HTERT RPE-1 (cell line): ENCODE results near the gene CCNJL.
"Not testable (repeated sequence)": the region's sequence is repeated elsewhere in the genome, so short reads cannot be mapped to it uniquely, and the experiment has no call there.

Experiments
- in situ Hi-C: fragments of 300-500 bp; cut with MboI; formaldehyde crosslinking; loops from 4 replicates; pipeline ENCODE4 v1.14.3; 2020; ENCODE audit warnings: low sequenced_read_pairs

CCNJL gene

DNA sequence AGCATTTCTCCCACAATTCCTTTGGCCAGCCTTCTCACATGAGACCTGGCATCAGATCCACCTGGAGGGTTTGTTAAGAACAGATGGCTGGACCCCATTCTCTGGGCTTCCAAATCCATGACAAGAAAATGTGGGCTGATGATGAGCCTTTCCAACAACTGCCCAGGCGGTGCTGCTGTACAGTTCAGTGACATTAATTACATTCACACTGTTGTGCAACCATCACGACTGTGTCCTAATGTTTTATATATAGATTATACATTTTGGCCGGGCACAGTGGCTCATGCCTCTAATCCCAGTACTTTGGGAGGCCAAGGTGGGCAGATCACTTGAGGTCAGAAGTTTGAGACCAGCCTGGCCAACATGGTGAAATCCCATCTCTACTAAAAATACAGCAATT lies 22.4 kb upstream of the CCNJL start:
- in situ Hi-C loops: not testable (repeated sequence)

DNA sequence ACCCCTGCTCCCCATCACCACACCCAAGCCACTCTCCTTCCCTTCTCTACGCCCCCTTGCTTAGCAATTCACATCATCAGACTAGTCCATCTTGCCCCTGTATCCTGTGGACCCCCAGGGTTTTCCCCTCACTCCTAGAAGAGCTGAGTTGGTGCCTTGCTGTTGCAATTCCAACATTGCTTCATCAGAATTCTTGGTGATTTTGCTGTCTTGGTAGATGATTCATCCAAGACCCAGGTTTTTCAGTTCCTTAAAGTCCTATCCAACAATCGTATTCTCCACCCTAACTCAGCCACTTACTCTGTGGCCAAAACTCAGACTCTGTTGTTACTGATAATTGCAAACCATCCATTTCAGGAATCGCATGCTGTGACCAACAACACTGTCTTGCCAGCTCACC lies 21.4 kb upstream of the CCNJL start:
- in situ Hi-C loops: no loop called here

DNA sequence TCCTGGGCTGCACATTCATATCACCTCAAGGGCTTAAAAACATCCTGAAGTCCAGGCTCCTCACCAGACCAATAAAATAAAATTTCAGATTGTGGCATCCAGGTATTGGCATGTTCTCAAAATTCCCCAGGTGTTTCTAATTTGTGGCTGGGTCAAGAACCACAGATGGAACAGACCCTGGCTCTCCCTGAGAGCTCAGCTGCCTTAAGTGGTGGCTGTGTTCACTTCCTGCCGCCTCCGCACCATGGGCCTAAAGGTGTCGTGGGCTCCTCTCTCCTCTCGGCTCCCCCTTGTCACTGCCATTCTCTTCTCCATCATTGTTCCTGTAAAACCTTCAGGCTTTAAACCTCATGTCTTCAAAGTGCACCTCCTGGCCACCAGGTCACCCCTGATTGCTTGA lies 17.8 kb upstream of the CCNJL start:
- in situ Hi-C loops: no loop called here

GRCh38 chr5:160327818-160328217 lies 15.5 kb upstream of the CCNJL start:
- in situ Hi-C loops: no loop called here

- in situ Hi-C loops: no loop called here
Measured at GRCh38 chr5:160326981-160327380, 14.6 kb upstream of the CCNJL start.

DNA sequence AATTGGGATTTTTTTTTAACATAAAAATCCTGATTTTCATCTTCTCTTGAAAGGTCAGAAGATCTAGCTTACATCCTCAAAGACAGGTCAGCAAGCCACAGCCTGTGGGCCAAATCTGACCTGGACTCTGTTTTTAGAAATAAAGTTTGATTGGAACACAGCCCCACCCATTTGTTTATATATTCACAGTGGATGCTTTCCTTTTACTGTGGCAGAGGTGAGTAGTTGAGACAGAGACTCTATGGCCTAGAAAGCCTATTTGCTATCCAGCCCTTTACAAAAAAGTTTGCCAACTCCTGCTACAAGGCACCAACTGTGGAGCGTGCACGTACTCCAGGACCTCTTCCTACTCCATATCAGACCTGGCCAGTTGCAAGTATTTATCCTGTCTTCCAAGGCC lies 13.4 kb upstream of the CCNJL start:
- in situ Hi-C loops: no loop called here

DNA sequence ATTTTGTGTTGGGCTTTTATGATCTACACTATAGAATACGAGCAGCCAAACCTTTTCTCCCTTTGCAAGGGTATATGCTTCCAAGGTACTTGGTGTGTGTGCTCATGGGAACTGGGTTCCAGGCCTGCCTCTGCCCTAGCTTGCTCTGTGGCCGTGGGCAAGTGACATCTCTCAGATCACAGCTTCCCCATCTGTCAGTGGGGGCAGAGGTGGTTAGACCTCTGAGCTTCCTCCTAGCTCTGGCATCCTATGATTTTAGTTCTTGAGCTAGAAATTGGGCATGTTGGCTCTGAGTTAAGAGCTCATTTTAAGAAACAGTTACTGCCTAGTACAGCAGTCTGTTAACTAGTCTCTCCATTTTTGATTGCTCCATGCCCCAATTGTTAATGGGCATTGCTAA lies 12.5 kb upstream of the CCNJL start:
- in situ Hi-C loops: no loop called here

DNA sequence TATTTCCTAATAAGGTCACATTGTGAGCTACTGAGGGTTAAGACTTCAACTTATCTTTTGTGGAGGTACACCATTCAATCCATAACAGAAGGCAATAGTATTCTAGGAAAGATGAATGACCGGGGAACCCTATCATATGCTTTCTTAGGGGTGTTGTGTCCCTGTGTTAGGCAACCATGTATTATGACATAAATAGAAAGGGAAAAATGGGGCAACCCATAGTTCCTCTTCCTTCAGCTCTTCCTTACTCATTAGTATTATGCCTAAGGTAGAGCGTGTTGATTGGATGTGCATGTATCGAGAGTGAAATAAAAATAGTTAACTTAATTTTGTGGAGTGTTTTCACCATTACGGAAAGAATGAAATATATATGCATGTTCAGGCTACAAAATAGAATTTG lies 6.0 kb upstream of the CCNJL start:
- in situ Hi-C loops: no loop called here

- in situ Hi-C loops: no loop called here
Measured at GRCh38 chr5:160317434-160317833, 5.1 kb upstream of the CCNJL start.

DNA sequence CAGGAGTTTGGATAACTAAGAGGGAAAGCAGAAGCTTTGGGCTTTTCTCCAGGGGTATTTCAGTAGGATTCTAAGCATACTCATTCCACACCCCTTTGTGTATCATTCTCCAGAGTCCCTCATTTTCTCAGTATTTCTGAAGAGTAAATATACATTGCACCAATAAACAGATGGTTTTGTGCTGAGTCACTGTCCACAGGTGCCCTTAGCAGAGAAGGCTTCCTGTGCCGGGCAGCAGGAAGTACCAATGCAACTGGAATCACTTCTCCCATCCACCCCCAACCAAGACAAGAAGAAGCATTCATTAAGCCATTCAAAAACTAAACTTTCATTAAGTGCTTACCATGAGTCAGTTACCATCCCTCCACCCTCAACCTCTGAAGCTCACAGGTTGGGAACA lies 3.6 kb upstream of the CCNJL start:
- in situ Hi-C loops: no loop called here

- in situ Hi-C loops: no loop called here
Measured at GRCh38 chr5:160312960-160313727, 780 bp upstream of the CCNJL start.

DNA sequence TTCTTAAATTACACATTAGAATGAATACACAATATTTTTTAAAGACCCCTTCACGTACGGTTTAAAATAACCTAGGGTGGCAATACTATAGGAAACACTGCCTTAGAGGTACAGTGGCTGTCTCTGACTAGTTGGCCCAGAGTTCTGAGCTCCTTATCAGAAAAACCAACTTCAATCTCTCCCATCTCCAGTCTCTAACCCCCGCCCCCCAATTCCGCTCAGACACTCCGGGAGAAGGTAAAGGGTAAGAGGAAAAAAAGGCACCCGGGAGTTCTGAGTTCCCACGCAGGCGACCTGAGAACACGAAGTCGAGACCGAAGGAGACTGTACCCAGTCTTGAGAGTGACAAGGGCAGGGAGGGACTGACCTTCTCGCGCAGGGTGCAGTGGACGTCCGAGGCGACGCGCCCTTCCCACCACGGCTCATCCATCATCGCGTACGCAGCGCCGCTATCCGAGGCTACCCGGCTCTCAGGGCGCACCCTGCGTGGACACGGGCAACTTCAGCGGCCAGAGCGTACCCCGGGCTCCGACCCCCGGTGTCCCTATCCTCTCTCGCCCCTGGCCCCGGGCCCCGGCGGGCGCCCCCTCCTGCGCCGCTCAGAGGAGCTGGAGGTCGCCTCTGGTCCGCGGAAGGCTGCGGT lies 752 bp downstream of the CCNJL start:
- in situ Hi-C loops: no loop called here

DNA sequence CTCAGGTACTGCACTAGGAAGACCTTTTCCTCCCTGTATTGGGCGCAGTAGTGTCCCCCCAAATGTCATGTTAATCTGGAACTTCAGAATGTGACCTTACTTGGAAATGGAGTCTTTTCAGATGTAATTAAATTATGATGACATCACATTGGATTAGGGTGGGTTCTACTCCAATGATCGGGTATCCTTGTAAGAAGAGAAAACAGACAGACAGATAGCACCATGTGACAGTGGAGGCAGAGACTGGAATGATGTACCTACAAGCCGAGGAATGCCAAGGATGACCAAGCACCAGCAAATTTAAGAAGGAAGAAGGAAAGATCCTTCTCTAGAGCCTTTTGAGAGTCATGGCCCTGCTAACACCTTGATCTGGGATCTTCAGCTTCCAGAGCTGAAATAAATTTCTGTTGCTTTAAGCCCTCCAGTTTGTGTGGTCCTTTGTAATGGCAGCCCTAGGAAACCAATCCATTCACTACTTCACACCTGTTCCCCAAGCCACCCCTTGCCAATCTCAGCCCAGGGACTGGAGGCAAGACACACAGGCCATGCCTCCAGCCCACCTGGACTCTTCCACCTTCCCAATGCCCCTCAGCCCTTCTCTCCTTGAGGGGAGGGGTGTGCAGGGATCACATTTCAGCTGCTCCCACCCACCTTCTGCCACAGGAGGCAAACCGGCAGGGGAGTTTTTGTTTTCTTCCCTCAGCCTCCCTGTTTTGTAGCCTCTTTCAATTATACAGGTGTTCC lies 1.6 kb downstream of the CCNJL start:
- in situ Hi-C loops: no loop called here

- in situ Hi-C loops: no loop called here
Measured at GRCh38 chr5:160310140-160310539, 2.2 kb downstream of the CCNJL start.

DNA sequence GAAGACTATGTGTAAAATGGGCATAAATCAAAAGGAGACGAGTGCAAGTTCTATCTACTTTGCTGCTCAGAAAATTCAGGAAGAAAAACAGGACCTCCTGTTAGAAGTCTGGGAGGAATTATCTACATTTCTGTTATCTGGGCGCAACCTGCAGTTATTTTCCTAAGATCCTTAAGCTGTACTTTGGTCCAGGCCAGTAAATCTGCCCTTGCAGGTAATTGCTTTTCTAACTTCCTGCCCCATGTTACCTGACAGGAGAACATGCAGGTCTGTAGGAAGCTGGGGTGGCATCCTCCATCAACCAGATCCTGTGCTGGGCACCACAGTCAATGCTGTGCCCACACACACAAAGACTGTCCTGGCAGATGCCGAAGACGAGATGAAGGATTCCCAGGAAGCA lies 5.7 kb downstream of the CCNJL start:
- in situ Hi-C loops: no loop called here

GRCh38 chr5:160305319-160305718 lies 7.0 kb downstream of the CCNJL start:
- in situ Hi-C loops: no loop called here

DNA sequence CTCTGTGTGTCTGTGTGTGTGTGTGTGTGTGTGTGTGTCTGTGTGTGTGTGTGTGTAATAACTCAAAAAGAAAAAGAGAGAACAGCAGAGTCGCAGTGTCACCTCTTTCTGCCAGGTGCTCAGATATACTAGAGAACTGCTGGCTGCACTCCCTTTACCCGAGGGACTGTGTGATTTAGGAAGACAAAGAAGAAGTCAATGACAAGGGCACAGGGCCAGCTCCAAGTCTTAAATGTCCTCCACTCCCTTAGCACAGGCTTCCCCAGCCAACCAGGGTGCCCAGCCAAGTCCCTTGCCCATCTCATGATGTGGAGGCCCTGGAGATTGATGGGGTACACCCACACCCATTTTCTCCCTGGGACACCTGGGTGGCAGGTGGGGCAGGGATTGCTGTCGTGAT lies 8.7 kb downstream of the CCNJL start:
- in situ Hi-C loops: no loop called here

GRCh38 chr5:160298189-160298588 lies 14.2 kb downstream of the CCNJL start:
- in situ Hi-C loops: no loop called here

DNA sequence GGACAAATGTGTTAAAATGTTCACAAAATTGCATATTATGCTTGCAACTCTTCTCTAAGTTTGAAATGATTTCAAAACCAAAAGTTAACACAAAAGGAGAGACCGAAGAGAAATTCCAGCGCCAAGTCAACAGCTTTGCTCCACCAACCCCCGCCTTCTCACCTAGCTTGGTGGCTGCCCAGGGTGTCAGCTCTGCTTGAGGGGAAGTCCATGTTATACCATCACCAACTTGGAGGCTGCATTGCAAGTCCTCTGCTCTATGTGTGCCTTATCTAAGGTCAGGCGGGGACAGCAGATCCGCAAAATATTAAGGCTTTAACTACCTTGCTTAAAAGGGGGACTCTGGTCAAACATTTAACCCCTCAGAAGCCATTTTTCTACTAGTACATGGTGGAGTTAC lies 14.6 kb downstream of the CCNJL start:
- in situ Hi-C loops: no loop called here

- in situ Hi-C loops: no loop called here
Measured at GRCh38 chr5:160297004-160297403, 15.4 kb downstream of the CCNJL start.

GRCh38 chr5:160296496-160296895 lies 15.9 kb downstream of the CCNJL start:
- in situ Hi-C loops: no loop called here
